ENCODE results near the gene IFNB1. TPM values are rescaled to one million over a fixed set of nuclear protein-coding genes. Genes with fewer than 3 reads are reported as not detected.

Gene IFNB1
- total RNA-seq, 1 experiment from 2014 or later = not detected

GRCh38 chr9:21031808-21032183 lies 45.9 kb downstream of the IFNB1 start:
- Histone ChIP-seq H3T11ph (ENCODE audit: low read length) (no peak overlapping the region), H2BK15ac (ENCODE audit: low read depth, low read length) (no peak overlapping the region), H3K23ac (ENCODE audit: insufficient read length, low read depth, low read length) (no peak overlapping the region), H3K23me2 (ENCODE audit: insufficient read length, low read depth, low read length, poor library complexity, severe bottlenecking) (peaks cover 6% of the 10 kb centered on the region), H3K4ac (ENCODE audit: low read depth, low read length) (no peak overlapping the region), H3K18ac (ENCODE audit: insufficient read length, low read depth, low read length) (no peak overlapping the region), H3K79me1 (ENCODE audit: insufficient read depth, low read depth, low read length, poor library complexity, severe bottlenecking) (no peaks in the 10 kb centered on the region), H3K79me2 (ENCODE audit: insufficient read depth, low read length) (no peaks in the 10 kb centered on the region), H3K4me2 (ENCODE audit: insufficient read depth, insufficient read length, low read length) (peak overlapping the region; percentile 53), H4K20me1 (ENCODE audit: control insufficient read depth, insufficient read depth, insufficient read length) (no peaks in the 10 kb centered on the region), H2BK20ac (ENCODE audit: low read depth, low read length, poor library complexity, severe bottlenecking) (no peak overlapping the region), H4K8ac (replicated peaks; ENCODE audit: insufficient read length, low read depth, low read length) (no peak overlapping the region), H3K4me1 (ENCODE audit: insufficient read depth, low read length) (no peaks in the 10 kb centered on the region; the same call in 1 of the 2 replicates), H2BK5ac (ENCODE audit: insufficient read length, low read length) (no peak overlapping the region), H3K9me3 (ENCODE audit: control insufficient read depth, low read depth, low read length) (no peaks in the 10 kb centered on the region), H3K27ac (ENCODE audit: insufficient read length, low read depth, low read length) (no peak overlapping the region), H4K5ac (ENCODE audit: insufficient read length, low read depth, low read length) (no peak overlapping the region), H3K27me3 (ENCODE audit: insufficient read depth, low read length) (no peaks in the 10 kb centered on the region), H4K91ac (ENCODE audit: insufficient read length, low read depth, low read length) (no peak overlapping the region), H3K14ac (ENCODE audit: insufficient read depth, low read length) (no peak overlapping the region; the same call in 1 of the 2 replicates), H3K9ac (ENCODE audit: extremely low read depth, insufficient read length, low read length) (no peak overlapping the region), H2AFZ (ENCODE audit: low read length) (no peak overlapping the region), H2BK12ac (ENCODE audit: insufficient read length, low read depth, low read length) (no peak overlapping the region), H2AK5ac (ENCODE audit: insufficient read length, low read length) (no peak overlapping the region), H2BK120ac (ENCODE audit: low read depth, low read length, poor library complexity, severe bottlenecking) (no peak overlapping the region), H3K56ac (ENCODE audit: insufficient read length, low read depth, low read length) (no peak overlapping the region)
- Mint-ChIP-seq H3K36me3 (ENCODE audit: insufficient read depth in 1 of 3, low read depth in 3 of 3) (no peaks in the 10 kb centered on the region), H3K4me3 (peak overlapping the region; percentile 50 to 65), H3K27me3 (ENCODE audit: low read depth) (peaks cover 15% of the 10 kb centered on the region), H3K9me3 (no peaks in the 10 kb centered on the region; a peak in 1 of 5 replicates), H3K4me1 (peaks cover 6 to 9% of the 10 kb centered on the region in 2 experiments), H3K27ac (no peak overlapping the region; a peak in 1 of 7 replicates)
- no CpG with 5 or more reads among the region's 22 CpGs for WGBS (ENCODE audit: extremely low coverage, insufficient read length, low lambda C conversion rate)
- TF ChIP-seq, protein P1, sequence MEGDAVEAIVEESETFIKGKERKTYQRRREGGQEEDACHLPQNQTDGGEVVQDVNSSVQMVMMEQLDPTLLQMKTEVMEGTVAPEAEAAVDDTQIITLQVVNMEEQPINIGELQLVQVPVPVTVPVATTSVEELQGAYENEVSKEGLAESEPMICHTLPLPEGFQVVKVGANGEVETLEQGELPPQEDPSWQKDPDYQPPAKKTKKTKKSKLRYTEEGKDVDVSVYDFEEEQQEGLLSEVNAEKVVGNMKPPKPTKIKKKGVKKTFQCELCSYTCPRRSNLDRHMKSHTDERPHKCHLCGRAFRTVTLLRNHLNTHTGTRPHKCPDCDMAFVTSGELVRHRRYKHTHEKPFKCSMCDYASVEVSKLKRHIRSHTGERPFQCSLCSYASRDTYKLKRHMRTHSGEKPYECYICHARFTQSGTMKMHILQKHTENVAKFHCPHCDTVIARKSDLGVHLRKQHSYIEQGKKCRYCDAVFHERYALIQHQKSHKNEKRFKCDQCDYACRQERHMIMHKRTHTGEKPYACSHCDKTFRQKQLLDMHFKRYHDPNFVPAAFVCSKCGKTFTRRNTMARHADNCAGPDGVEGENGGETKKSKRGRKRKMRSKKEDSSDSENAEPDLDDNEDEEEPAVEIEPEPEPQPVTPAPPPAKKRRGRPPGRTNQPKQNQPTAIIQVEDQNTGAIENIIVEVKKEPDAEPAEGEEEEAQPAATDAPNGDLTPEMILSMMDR (conservative IDR thresholded peaks at IDR 0.05) = no peak
- no peak for DNase-seq

Measured in H9 (cell line).